ENCODE data around the gene EYS.

DNA sequence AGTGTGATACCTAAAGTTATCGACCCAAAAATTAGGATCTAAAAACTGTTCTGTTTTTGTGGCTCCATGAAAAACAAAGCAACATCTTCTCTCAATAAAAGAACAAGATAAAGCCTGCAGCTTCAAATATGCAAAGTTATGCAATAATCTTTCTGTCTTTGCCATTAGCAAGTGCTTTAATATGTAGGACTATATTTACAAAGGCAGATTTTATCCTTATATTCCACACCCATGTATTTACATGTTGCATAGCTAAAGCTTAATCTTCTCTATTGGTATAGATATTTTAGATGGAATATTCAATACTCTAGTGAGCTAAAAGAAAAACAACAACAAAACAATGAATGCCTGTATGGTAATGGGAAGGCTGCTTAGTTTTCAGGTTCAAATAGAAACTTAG, 1443.2 kb downstream of the EYS start:
- TF ChIP-seq GATA2 (IDR thresholded peaks at IDR 0.05; ENCODE audit: low read depth, low read length) (no peak), GATA3 (IDR thresholded peaks at IDR 0.05; ENCODE audit: low read depth, low read length) (no peak)

Measured in SH-SY5Y (cell line).